ENCODE data around the gene TMEM243.

GRCh38 chr7:87147500-87147899, 72.0 kb downstream of the TMEM243 start:
- TF ChIP-seq EZH2phosphoT487 (IDR thresholded peaks at IDR 0.05; ENCODE audit: insufficient read depth, low read depth), result no peak
- no peak for TF ChIP-seq EZH2 (IDR thresholded peaks at IDR 0.05; ENCODE audit: insufficient read depth, poor library complexity, severe bottlenecking)
